HL-60 (cell line): ENCODE data around the gene XRRA1.

ENCODE experiments used
- CTCF ChIP-seq: IDR thresholded peaks from one replicate; pipeline ENCODE4 v1.5.1; 2011; ENCODE audit warnings: low read length, control low read depth, inconsistent platforms; ENCODE audit not compliant: insufficient read depth
- GABPA ChIP-seq: IDR thresholded peaks from 2 replicates; pipeline ENCODE4 v1.6.1; 2012; ENCODE audit warnings: low read depth
- POLR2AphosphoS5 ChIP-seq: IDR thresholded peaks from 2 replicates; pipeline ENCODE4 v1.6.1; 2012; ENCODE audit warnings: low read depth
- SPI1 ChIP-seq: IDR thresholded peaks from 2 replicates; pipeline ENCODE4 v1.6.1; 2012; ENCODE audit warnings: low read depth, mild to moderate bottlenecking, borderline replicate concordance
- TF ChIP-seq, protein P1 (sequence below): IDR thresholded peaks from 2 replicates; pipeline ENCODE4 v1.6.1; 2012; ENCODE audit warnings: low read depth; ENCODE audit not compliant: insufficient replicate concordance

GRCh38 chr11:74837191-74837590 lies 111.7 kb downstream of the XRRA1 start:
- TF ChIP-seq CTCF = no peak
- no peak for TF ChIP-seq POLR2AphosphoS5
- no peak for TF ChIP-seq GABPA
- TF ChIP-seq SPI1 = no peak
- TF ChIP-seq, protein P1, sequence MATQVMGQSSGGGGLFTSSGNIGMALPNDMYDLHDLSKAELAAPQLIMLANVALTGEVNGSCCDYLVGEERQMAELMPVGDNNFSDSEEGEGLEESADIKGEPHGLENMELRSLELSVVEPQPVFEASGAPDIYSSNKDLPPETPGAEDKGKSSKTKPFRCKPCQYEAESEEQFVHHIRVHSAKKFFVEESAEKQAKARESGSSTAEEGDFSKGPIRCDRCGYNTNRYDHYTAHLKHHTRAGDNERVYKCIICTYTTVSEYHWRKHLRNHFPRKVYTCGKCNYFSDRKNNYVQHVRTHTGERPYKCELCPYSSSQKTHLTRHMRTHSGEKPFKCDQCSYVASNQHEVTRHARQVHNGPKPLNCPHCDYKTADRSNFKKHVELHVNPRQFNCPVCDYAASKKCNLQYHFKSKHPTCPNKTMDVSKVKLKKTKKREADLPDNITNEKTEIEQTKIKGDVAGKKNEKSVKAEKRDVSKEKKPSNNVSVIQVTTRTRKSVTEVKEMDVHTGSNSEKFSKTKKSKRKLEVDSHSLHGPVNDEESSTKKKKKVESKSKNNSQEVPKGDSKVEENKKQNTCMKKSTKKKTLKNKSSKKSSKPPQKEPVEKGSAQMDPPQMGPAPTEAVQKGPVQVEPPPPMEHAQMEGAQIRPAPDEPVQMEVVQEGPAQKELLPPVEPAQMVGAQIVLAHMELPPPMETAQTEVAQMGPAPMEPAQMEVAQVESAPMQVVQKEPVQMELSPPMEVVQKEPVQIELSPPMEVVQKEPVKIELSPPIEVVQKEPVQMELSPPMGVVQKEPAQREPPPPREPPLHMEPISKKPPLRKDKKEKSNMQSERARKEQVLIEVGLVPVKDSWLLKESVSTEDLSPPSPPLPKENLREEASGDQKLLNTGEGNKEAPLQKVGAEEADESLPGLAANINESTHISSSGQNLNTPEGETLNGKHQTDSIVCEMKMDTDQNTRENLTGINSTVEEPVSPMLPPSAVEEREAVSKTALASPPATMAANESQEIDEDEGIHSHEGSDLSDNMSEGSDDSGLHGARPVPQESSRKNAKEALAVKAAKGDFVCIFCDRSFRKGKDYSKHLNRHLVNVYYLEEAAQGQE = no peak
